ENCODE results near the gene RPE65. TPM values are rescaled to one million over a fixed set of nuclear protein-coding genes. Genes with fewer than 3 reads are reported as not detected.

RPE65 gene
- total and polyA plus RNA-seq, 2 of the 8 experiments (the other 6 are each of a cell fraction or from before 2014, with no cell fraction given) = not detected

DNA sequence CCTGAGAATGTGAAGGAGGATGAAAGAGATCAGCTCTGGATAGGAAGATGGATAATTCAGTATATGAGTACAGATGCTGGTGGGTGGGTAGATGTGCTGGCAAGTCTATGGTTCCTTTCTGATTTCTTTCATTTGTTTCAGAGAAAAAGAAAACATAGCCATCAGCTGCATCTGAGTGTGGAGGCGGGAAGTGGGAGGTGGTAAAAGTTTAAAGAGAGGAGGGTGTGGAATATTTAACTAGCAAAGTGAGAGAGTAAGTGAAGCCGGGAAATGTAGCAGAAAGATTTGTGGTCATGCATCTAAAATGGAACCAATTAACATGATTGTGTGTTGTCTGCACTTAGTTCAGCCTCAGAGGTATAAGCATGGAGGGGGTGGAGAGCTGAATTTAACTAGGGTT lies 16.4 kb downstream of the RPE65 start (continued):
- no peak for TF ChIP-seq ZNF274 (IDR thresholded peaks at IDR 0.05; ENCODE audit: borderline replicate concordance, extremely low read depth, low read length)

Measured in H1 (cell line).